Uterus (tissue), 2 donors: ENCODE results near the gene LAMB4.

Experiments used
- POLR2A ChIP-seq, 2 donors: fragments of 450-650 bp; IDR thresholded peaks; one replicate each; pipeline ENCODE4 v1.6.1; 2016; ENCODE audit warnings: antibody characterized with exemption in 2 of 2, mild to moderate bottlenecking in 1 of 2, moderate library complexity in 1 of 2
- TF ChIP-seq, protein P1 (sequence below), 4 experiments: fragments of 200-600 bp in 2 of 4; fragments of 450-650 bp in 2 of 4; sonication (generic) in 2 of 4; IDR thresholded peaks; one replicate each; pipeline ENCODE4 v1.5.1; 2016 to 2019; ENCODE audit warnings: antibody characterized with exemption in 4 of 4, mild to moderate bottlenecking in 2 of 4, moderate library complexity in 1 of 4

DNA sequence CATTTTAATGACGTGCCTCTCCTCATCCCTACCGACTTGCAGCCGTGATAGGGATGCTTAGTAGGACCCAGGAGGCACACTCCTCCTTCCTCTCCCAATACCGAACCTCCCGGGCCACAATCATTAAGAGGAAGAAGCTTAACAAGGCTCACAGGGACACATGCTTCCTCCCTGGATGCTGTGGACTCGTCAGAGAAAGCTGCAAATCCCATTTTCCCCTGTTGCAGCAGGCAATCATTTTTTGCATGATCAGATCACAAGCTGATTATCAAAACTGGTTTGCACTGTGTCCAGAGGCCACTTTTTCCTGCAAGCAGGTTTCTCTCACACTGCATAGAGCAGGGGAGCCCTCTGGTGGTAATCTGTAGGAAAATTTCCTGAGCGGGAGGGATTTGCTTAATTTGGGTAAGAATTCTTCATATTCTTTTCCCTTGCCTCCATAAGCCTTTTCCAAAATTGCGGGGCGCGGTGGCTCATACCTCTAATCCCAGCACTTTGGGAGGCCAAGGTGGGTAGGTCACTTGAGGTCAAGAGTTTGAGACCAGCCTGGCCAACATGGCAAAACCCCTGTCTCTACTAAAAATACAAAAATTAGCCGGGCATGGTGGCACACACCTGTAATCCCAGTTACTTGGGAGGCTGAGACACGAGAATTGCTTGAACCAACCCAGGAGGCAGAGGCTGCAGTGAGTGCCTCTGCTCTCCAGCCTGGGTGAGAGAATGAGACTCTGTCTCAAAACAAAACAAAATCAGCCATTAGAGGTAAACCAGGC is 16.1 kb upstream of the LAMB4 start:
- TF ChIP-seq, protein P1, sequence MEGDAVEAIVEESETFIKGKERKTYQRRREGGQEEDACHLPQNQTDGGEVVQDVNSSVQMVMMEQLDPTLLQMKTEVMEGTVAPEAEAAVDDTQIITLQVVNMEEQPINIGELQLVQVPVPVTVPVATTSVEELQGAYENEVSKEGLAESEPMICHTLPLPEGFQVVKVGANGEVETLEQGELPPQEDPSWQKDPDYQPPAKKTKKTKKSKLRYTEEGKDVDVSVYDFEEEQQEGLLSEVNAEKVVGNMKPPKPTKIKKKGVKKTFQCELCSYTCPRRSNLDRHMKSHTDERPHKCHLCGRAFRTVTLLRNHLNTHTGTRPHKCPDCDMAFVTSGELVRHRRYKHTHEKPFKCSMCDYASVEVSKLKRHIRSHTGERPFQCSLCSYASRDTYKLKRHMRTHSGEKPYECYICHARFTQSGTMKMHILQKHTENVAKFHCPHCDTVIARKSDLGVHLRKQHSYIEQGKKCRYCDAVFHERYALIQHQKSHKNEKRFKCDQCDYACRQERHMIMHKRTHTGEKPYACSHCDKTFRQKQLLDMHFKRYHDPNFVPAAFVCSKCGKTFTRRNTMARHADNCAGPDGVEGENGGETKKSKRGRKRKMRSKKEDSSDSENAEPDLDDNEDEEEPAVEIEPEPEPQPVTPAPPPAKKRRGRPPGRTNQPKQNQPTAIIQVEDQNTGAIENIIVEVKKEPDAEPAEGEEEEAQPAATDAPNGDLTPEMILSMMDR (IDR thresholded peaks at IDR 0.05): peak; percentile 88 to 97 (median 92)
- TF ChIP-seq POLR2A (IDR thresholded peaks at IDR 0.05): no peak
